Measurements from ENCODE around the gene MED10. TPM values are rescaled to one million over a fixed set of nuclear protein-coding genes. Genes with fewer than 3 reads are reported as not detected.

Gene MED10
- total and polyA plus RNA-seq, 2 donors (not counting 1 experiment from before 2014, with no cell fraction given) = 49.9 to 50.9 TPM

GRCh38 chr5:6360323-6361072 is 17.8 kb downstream of the MED10 start:
- H3K27me3 Mint-ChIP-seq = no peaks in the 10 kb centered on the region
- H3K4me3 Mint-ChIP-seq = peak overlapping the region; percentile 49
- ChIA-PET POLR2A (no interaction called here), CTCF (no interaction called here)
- TF ChIP-seq CTCF (IDR thresholded peaks at IDR 0.05) (no peak), EZH2 (IDR thresholded peaks at IDR 0.05; ENCODE audit: borderline replicate concordance, insufficient read depth, low read depth, low read length, poor library complexity, severe bottlenecking) (no peak)
- ATAC-seq (ENCODE audit: low read depth) = no peak
- H2AFZ ChIP-seq (ENCODE audit: insufficient read depth, low read depth, low read length, poor library complexity, severe bottlenecking) = peak overlapping the region; percentile 43
- peak overlapping the region; percentile 82 for H3K27ac Mint-ChIP-seq
- no peaks in the 10 kb centered on the region for H4K20me1 ChIP-seq (ENCODE audit: control insufficient read depth, insufficient read depth, low read length, poor library complexity, severe bottlenecking)
- peaks cover 12 to 15% of the 10 kb centered on the region in 2 donors for H3K4me1 ChIP-seq (ENCODE audit: control insufficient read depth in 2 of 2, insufficient read depth in 2 of 2, low read length in 2 of 2)
- H3K36me3 ChIP-seq (replicated peaks in 1 of 2; ENCODE audit: control extremely low read depth in 1 of 2, control insufficient read depth in 1 of 2, extremely low read depth in 1 of 2, insufficient read depth in 2 of 2, low read length in 1 of 2) = peaks cover 0 to 3% of the 10 kb centered on the region in 2 experiments
- no peaks in the 10 kb centered on the region for H3K27me3 ChIP-seq (replicated peaks in 1 of 4; ENCODE audit: control extremely low read depth in 1 of 4, control insufficient read depth in 3 of 4, insufficient read depth in 4 of 4, low read length in 3 of 4)
- intact Hi-C loops (cut with micrococcal nuclease) = no loop called here
- peak overlapping the region; percentile 49 for H3K4me2 ChIP-seq (replicated peaks; ENCODE audit: low read depth, low read length, poor library complexity, severe bottlenecking)
- no peaks in the 10 kb centered on the region for H3K9me3 Mint-ChIP-seq (ENCODE audit: insufficient read depth)
- peak overlapping the region in 1 of 2 donors; percentile 12 for H3K27ac ChIP-seq (ENCODE audit: low read length in 2 of 2)
- H3K79me2 ChIP-seq (ENCODE audit: control insufficient read depth, insufficient read depth, low read length) = no peaks in the 10 kb centered on the region
- no peak overlapping the region for H3K9ac ChIP-seq (ENCODE audit: low read length)
- H3K9me3 ChIP-seq (ENCODE audit: control extremely low read depth in 1 of 3, control insufficient read depth in 2 of 3, insufficient read depth in 1 of 3, low read length in 2 of 3) = peaks cover 0 to 10% (median 0%) of the 10 kb centered on the region in 3 donors
- no peak for DNase-seq
- peaks cover 13% of the 10 kb centered on the region for H3K4me1 Mint-ChIP-seq
- 85% methylated on average over 17 of the region's 18 CpGs for WGBS (ENCODE audit: insufficient coverage)
- no peak overlapping the region for H3K4me3 ChIP-seq (ENCODE audit: control extremely low read depth in 1 of 5, extremely low read depth in 1 of 5, insufficient read depth in 1 of 5, low read depth in 2 of 5, low read length in 4 of 5)
